Astrocyte of the hippocampus (primary cell): ENCODE measurements around the gene IL27RA.
A peak's percentile ranks its signal among the peaks of the same experiment; 100 is the strongest.

Source experiments
- DNase-seq: peaks from one replicate; pipeline ENCODE4 v3.0.0; 2011; ENCODE audit warnings: low read depth, low spot score

Gene IL27RA

GRCh38 chr19:14085309-14085995 is 53.9 kb downstream of the IL27RA start, which contains the start of gene C19orf67:
C19orf67 (minus strand) TSS chr19:14085783; CDS start chr19:14085627, 156 bp downstream.
- DNase-seq = no peak

GRCh38 chr19:14086098-14086497 is 54.5 kb downstream of the IL27RA start:
- no peak for DNase-seq

- no peak for DNase-seq
Observed at GRCh38 chr19:14088634-14089411, 57.3 kb downstream of the IL27RA start.

- DNase-seq = peak; percentile 38
Observed at GRCh38 chr19:14089412-14089661, 57.8 kb downstream of the IL27RA start.

- peak; percentile 80 for DNase-seq
Observed at GRCh38 chr19:14089662-14090508, 58.3 kb downstream of the IL27RA start.

GRCh38 chr19:14090509-14091080 is 59.0 kb downstream of the IL27RA start, which contains the start of gene SAMD1:
SAMD1 (minus strand) TSS chr19:14090751.
- peak; percentile 95 for DNase-seq

GRCh38 chr19:14091081-14091812 is 59.7 kb downstream of the IL27RA start:
- peak; percentile 72 for DNase-seq

- DNase-seq = peak; percentile 18
Observed at GRCh38 chr19:14091813-14092462, 60.4 kb downstream of the IL27RA start.

- DNase-seq = no peak
Observed at GRCh38 chr19:14093117-14093823, 61.7 kb downstream of the IL27RA start.

GRCh38 chr19:14094854-14095253 is 63.3 kb downstream of the IL27RA start:
- no peak for DNase-seq

- DNase-seq = no peak
Observed at GRCh38 chr19:14096272-14096992, 64.9 kb downstream of the IL27RA start.

- DNase-seq = peak; percentile 21
Observed at GRCh38 chr19:14097532-14098151, 66.1 kb downstream of the IL27RA start.

GRCh38 chr19:14101003-14101545 is 69.5 kb downstream of the IL27RA start:
- no peak for DNase-seq

GRCh38 chr19:14102102-14102696 is 70.6 kb downstream of the IL27RA start:
- no peak for DNase-seq

GRCh38 chr19:14102756-14103155 is 71.2 kb downstream of the IL27RA start:
- DNase-seq = no peak
